ENCODE data around the gene UCP1.
A peak's percentile ranks its signal among the peaks of the same experiment; 100 is the strongest.

The UCP1 gene

DNA sequence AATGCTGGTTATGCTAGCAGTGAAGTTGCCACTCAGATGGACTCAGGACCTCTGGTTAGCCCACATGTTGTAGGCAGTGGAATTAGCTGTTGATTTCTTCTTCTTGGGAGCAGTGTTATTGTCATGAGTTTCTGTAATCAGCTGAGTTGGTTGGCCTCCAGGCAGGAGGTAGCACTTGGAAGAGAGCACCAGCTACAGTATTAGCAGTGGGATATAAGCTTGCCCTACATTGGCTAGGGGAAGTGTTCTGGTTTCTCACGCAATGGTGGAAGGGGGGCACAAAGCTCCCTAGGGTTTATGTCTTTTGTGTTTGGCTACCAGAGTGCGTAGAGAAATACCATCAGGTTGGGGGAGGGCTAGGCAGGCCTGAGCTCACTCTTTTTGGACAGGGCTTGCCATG, 34.0 kb upstream of the UCP1 start:
- Histone ChIP-seq H3K36me3 (ENCODE audit: low read depth) (no peaks in the 10 kb centered on the region), H3K4me1 (ENCODE audit: insufficient read depth, poor library complexity, severe bottlenecking) (no peaks in the 10 kb centered on the region), H3K27me3 (ENCODE audit: insufficient read depth, poor library complexity, severe bottlenecking) (no peaks in the 10 kb centered on the region), H3K4me3 (ENCODE audit: severe bottlenecking) (no peak overlapping the region), H3K9me3 (ENCODE audit: severe bottlenecking) (peaks cover 3% of the 10 kb centered on the region), H3K27ac (ENCODE audit: poor library complexity, severe bottlenecking) (no peak overlapping the region)
- no peak for TF ChIP-seq CTCF (IDR thresholded peaks at IDR 0.05; ENCODE audit: poor library complexity, severe bottlenecking)
- DNase-seq (ENCODE audit: low spot score): no peak
- no peak for ATAC-seq (ENCODE audit: low read depth)

GRCh38 chr4:140600408-140600807, 31.6 kb upstream of the UCP1 start:
- DNase-seq (ENCODE audit: low spot score) (no peak), ATAC-seq (ENCODE audit: low read depth) (no peak)
- TF ChIP-seq CTCF (IDR thresholded peaks at IDR 0.05; ENCODE audit: poor library complexity, severe bottlenecking): no peak
- no peaks in the 10 kb centered on the region for H3K4me1 ChIP-seq (ENCODE audit: insufficient read depth, poor library complexity, severe bottlenecking)
- H3K27ac ChIP-seq (ENCODE audit: poor library complexity, severe bottlenecking): no peak overlapping the region
- H3K4me3 ChIP-seq (ENCODE audit: severe bottlenecking): no peak overlapping the region
- H3K27me3 ChIP-seq (ENCODE audit: insufficient read depth, poor library complexity, severe bottlenecking): no peaks in the 10 kb centered on the region
- no peaks in the 10 kb centered on the region for H3K36me3 ChIP-seq (ENCODE audit: low read depth)
- H3K9me3 ChIP-seq (ENCODE audit: severe bottlenecking): peaks cover 3% of the 10 kb centered on the region

DNA sequence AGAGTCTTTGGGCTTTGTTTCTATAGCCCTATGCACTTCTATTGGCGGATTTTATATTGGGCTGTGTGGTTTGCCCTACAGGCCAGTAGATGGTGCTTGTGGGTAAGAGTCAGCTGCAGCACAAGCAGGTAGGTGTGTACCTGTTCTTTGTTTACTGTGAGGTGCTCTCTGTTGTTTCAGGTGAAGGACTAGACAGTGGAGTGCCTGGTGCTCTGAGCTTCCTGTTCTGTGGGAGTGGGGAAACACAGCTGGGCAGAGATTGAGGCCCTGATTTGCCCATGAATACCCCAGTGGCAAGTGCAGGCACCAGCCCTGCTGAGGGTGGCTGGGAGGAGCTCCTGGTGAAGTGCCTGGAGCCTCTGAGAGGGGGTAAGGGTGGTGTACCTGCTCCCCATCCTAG, 26.3 kb upstream of the UCP1 start:
- TF ChIP-seq CTCF (IDR thresholded peaks at IDR 0.05; ENCODE audit: poor library complexity, severe bottlenecking): peak; percentile 66
- H3K4me1 ChIP-seq (ENCODE audit: insufficient read depth, poor library complexity, severe bottlenecking): no peaks in the 10 kb centered on the region
- H3K9me3 ChIP-seq (ENCODE audit: severe bottlenecking): no peaks in the 10 kb centered on the region
- H3K27me3 ChIP-seq (ENCODE audit: insufficient read depth, poor library complexity, severe bottlenecking): peaks cover 3% of the 10 kb centered on the region
- no peak overlapping the region for H3K27ac ChIP-seq (ENCODE audit: poor library complexity, severe bottlenecking)
- no peak for DNase-seq (ENCODE audit: low spot score)
- H3K4me3 ChIP-seq (ENCODE audit: severe bottlenecking): no peak overlapping the region
- ATAC-seq (ENCODE audit: low read depth): peak; percentile 96
- H3K36me3 ChIP-seq (ENCODE audit: low read depth): no peaks in the 10 kb centered on the region

DNA sequence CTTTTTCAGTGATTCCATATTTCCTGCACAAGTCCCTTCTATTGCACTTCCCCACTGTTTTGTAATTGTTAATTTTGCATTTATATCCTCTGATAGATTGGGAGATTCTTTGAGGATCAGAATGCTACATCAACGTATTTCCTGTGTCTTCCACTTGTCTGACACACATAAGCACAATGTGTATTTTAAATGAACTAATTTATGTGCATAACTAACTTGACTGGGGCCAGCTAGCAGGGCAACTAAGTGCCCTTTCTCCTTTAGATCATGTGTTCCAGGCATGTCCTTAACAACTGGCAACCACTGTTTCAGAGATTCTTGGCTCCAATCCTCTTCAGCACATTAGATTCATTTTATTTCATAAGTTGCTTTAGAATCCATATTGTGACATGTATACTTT, 15.7 kb upstream of the UCP1 start:
- DNase-seq (ENCODE audit: low spot score) (no peak), ATAC-seq (ENCODE audit: low read depth) (no peak)
- Histone ChIP-seq H3K27me3 (ENCODE audit: insufficient read depth, poor library complexity, severe bottlenecking) (peaks cover 9% of the 10 kb centered on the region), H3K4me3 (ENCODE audit: severe bottlenecking) (no peak overlapping the region), H3K4me1 (ENCODE audit: insufficient read depth, poor library complexity, severe bottlenecking) (no peaks in the 10 kb centered on the region), H3K9me3 (ENCODE audit: severe bottlenecking) (no peaks in the 10 kb centered on the region), H3K27ac (ENCODE audit: poor library complexity, severe bottlenecking) (no peak overlapping the region), H3K36me3 (ENCODE audit: low read depth) (no peaks in the 10 kb centered on the region)
- no peak for TF ChIP-seq CTCF (IDR thresholded peaks at IDR 0.05; ENCODE audit: poor library complexity, severe bottlenecking)

GRCh38 chr4:140581078-140581477, 12.3 kb upstream of the UCP1 start:
- Histone ChIP-seq H3K27ac (ENCODE audit: poor library complexity, severe bottlenecking) (no peak overlapping the region), H3K36me3 (ENCODE audit: low read depth) (no peaks in the 10 kb centered on the region), H3K27me3 (ENCODE audit: insufficient read depth, poor library complexity, severe bottlenecking) (peaks cover 25% of the 10 kb centered on the region), H3K4me3 (ENCODE audit: severe bottlenecking) (no peak overlapping the region), H3K4me1 (ENCODE audit: insufficient read depth, poor library complexity, severe bottlenecking) (no peaks in the 10 kb centered on the region), H3K9me3 (ENCODE audit: severe bottlenecking) (no peaks in the 10 kb centered on the region)
- TF ChIP-seq CTCF (IDR thresholded peaks at IDR 0.05; ENCODE audit: poor library complexity, severe bottlenecking): no peak
- ATAC-seq (ENCODE audit: low read depth) (no peak), DNase-seq (ENCODE audit: low spot score) (no peak)

All from RWPE2 (cell line).